Fibroblast of mammary gland (primary cell): ENCODE measurements around the gene GAS2L2.

Experiments used
- DNase-seq: peaks from one replicate; pipeline ENCODE4 v3.0.0-alpha.2; 2010; ENCODE audit warnings: low read depth
- H3K4me3 ChIP-seq: 2 replicates; pipeline ENCODE4 v1.5.1; 2011; ENCODE audit warnings: low read depth, mild to moderate bottlenecking, low read length, moderate library complexity; ENCODE audit not compliant: control insufficient read depth
- TF ChIP-seq, protein P1 (sequence below): conservative IDR thresholded peaks from 2 replicates; pipeline ENCODE4 v1.5.1; 2011; ENCODE audit warnings: low read depth, low read length, inconsistent platforms; ENCODE audit not compliant: control insufficient read depth, insufficient read depth

The GAS2L2 gene

DNA sequence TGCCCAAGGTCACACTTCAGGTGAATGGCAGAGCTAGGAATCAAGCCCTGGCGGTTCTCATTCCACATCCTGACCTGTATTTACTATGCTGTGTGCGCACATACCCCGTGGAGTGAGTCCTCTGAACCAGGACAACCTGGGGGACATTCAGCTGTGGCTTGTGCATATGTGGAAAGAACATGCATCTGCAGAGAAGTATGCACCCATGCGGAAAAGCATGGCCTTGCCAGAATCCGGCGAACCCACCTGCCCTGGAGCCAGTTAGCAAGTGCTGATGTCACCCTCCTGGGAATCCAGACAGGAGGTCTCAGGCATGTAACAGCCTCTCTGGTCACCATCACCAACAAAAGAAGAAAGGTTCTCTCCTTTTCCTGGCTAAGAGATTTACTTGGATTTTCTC lies 19.7 kb downstream of the GAS2L2 start:
- DNase-seq: no peak
- TF ChIP-seq, protein P1, sequence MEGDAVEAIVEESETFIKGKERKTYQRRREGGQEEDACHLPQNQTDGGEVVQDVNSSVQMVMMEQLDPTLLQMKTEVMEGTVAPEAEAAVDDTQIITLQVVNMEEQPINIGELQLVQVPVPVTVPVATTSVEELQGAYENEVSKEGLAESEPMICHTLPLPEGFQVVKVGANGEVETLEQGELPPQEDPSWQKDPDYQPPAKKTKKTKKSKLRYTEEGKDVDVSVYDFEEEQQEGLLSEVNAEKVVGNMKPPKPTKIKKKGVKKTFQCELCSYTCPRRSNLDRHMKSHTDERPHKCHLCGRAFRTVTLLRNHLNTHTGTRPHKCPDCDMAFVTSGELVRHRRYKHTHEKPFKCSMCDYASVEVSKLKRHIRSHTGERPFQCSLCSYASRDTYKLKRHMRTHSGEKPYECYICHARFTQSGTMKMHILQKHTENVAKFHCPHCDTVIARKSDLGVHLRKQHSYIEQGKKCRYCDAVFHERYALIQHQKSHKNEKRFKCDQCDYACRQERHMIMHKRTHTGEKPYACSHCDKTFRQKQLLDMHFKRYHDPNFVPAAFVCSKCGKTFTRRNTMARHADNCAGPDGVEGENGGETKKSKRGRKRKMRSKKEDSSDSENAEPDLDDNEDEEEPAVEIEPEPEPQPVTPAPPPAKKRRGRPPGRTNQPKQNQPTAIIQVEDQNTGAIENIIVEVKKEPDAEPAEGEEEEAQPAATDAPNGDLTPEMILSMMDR: no peak
- H3K4me3 ChIP-seq: no peak overlapping the region

- TF ChIP-seq, protein P1: no peak
- DNase-seq: no peak
- H3K4me3 ChIP-seq: no peak overlapping the region
Observed at GRCh38 chr17:35732806-35733136, 20.3 kb downstream of the GAS2L2 start.

DNA sequence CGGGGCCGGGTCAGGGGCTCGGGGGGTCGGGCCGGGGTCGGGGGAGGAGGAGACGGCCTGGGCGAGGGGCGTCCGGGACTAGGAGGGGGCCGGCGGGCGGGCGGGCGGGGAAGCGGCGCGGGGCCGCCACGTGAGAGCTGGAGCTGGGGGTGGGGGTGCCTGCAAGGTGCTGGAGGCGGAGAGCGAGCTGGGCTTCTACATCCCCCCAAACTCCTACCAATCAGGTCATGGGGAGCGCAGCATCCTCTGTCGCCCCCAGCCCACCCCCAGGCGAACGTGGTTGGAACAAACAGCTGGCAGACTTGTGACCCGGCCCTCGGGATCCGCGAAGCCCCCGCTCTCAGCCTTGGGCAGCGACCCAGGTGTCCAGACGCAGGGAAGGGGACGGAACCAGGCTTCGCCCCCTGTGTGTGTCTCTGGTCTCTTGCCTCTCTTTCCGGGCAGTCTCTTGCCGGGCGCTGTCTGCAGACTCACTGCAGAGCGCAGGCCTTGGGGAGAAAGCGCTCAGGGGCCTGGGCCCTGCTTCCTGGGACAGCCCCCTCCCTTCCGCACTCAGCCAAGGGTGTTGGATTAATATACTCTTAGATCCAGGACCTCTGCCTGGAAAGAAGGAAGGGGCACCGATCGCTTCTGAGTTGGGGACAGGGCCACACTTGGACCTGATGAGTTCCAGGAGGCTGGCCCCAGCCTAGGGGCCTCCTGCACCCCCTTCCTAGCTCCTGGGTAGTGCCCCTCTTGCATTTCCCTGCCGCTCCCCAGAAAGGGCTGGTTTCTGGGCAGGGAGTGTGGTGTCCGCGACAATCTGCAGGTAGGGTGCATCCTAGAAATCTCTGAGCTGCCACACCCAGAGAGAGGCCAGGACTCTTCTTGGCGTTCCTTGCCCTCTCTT lies 20.9 kb downstream of the GAS2L2 start:
- TF ChIP-seq, protein P1: no peak
- DNase-seq: no peak
- H3K4me3 ChIP-seq: peak overlapping the region; percentile 37

DNA sequence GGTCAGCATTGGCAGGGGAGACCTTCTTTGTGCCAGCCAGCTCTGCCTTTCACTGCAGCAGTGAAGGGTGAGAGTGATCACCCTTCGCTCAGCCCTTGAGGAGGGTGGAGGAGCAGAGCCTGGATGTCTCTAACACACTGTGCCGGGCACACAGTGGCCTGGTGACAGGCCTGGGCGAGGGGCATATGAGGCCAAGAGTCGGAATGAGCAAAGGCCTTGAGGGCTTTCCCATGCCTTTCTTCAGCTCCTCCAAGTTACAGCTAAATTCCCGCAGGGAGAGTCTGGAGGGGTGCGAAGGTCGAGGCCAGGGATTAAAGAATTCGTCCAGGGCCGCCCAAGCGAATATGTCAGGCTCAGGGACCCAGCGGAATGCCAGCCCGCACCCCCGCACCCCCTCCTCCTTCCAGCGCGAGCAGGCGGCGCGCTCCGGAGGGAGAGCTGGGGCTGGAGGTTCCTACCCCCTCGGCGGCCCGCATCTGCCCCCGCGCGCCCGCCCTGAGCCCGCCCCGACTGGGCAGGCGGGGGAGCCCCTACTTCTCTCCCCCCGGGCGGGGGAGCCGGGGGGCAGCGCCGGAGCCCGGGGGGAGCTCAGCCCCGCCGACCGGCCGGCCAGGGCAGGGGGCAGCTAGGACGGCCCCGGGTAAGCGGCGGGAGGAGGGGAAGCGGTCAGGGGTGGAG lies 21.7 kb downstream of the GAS2L2 start, which contains the start of gene RASL10B:
Gene RASL10B (plus strand): TSS at position 401 of the 678 bp plus-strand sequence. CDS start 3,546 bp downstream, outside the sequence.
- TF ChIP-seq, protein P1: no peak
- H3K4me3 ChIP-seq: peak within 1 kb of the TSS; percentile 37
- no peak for DNase-seq

- TF ChIP-seq, protein P1: no peak
- peak; percentile 56 for DNase-seq
- no peak overlapping the region for H3K4me3 ChIP-seq
Observed at GRCh38 chr17:35730400-35731005, 22.5 kb downstream of the GAS2L2 start.

- DNase-seq: no peak
- TF ChIP-seq, protein P1: no peak
- H3K4me3 ChIP-seq: no peak overlapping the region
Observed at GRCh38 chr17:35729405-35729833, 23.6 kb downstream of the GAS2L2 start.
